ENCODE results near the gene C1orf21. TPM values are rescaled to one million over a fixed set of nuclear protein-coding genes. Genes with fewer than 3 reads are reported as not detected.

C1orf21 gene
- total and polyA plus RNA-seq, 2 donors: 13.6 to 42.7 TPM

DNA sequence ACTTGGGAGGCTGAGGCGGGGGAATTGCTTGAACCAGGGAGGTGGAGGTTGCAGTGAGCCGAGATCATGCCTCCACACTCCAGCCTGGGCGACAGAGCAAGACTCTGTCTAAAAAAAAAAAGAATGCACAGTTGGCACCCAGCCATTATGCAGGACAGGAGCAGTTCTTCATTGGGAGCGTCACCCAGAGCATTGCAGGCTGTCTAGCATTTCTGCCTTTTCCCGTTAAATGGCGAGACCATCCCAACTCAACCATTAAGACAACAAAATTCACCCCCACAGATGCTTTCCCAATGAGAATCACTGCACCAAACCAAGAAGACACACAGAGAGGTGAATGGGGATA lies 262.0 kb downstream of the C1orf21 start:
- WGBS: 98% methylated on average over 6 of the region's 6 CpGs

DNA sequence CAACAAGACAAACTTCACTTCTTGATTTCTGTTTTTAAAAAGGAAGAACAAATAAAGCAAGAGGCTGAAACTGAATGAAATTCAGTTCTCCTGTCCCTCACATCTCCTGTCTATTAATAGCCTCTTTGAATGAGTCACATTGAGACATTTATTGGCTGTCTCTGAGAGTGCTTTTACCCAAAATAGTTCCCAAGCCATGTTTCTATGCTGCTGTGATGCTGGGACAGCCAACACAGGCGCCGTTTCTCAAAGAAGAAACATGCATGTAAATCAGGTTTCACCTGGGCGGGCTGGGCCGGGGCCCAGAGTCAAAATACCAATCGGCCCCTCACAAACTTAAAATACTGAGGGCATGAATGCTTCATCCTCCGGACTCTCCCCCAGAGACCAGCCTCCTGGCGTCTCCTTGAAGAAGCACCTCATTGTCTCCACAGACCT lies 262.6 kb downstream of the C1orf21 start:
- Histone ChIP-seq H3K4me1 (ENCODE audit: control insufficient read depth in 2 of 2, insufficient read depth in 2 of 2, low read length in 2 of 2) (no peaks in the 10 kb centered on the region), H3K27ac (ENCODE audit: low read depth in 1 of 2, low read length in 1 of 2) (no peak overlapping the region), H3K27me3 (ENCODE audit: control insufficient read depth in 2 of 2, insufficient read depth in 1 of 2, low read length in 1 of 2) (no peaks in the 10 kb centered on the region), H3K36me3 (ENCODE audit: control insufficient read depth in 2 of 2, insufficient read depth in 2 of 2, low read length in 1 of 2) (no peaks in the 10 kb centered on the region), H3K9me3 (ENCODE audit: control insufficient read depth in 2 of 2, insufficient read depth in 1 of 2, low read length in 1 of 2) (no peaks in the 10 kb centered on the region), H3K4me3 (ENCODE audit: low read length in 2 of 2) (no peak overlapping the region)
- no peak for DNase-seq (ENCODE audit: low read depth in 6 of 9, low spot score in 9 of 9)
- 95% methylated on average over 7 of the region's 7 CpGs for WGBS

More for the DNA sequence above, 262.0 kb downstream of the C1orf21 start:
- no peaks in the 10 kb centered on the region for H3K27me3 ChIP-seq (ENCODE audit: control insufficient read depth in 2 of 2, insufficient read depth in 1 of 2, low read length in 1 of 2)
- H3K4me1 ChIP-seq (ENCODE audit: control insufficient read depth in 2 of 2, insufficient read depth in 2 of 2, low read length in 2 of 2): no peaks in the 10 kb centered on the region
- DNase-seq (ENCODE audit: low read depth in 6 of 9, low spot score in 9 of 9): no peak
- no peak overlapping the region for H3K4me3 ChIP-seq (ENCODE audit: low read length in 2 of 2)
- H3K9me3 ChIP-seq (ENCODE audit: control insufficient read depth in 2 of 2, insufficient read depth in 1 of 2, low read length in 1 of 2): no peaks in the 10 kb centered on the region
- no peaks in the 10 kb centered on the region for H3K36me3 ChIP-seq (ENCODE audit: control insufficient read depth in 2 of 2, insufficient read depth in 2 of 2, low read length in 1 of 2)
- H3K27ac ChIP-seq (ENCODE audit: low read depth in 1 of 2, low read length in 1 of 2): no peak overlapping the region

DNA sequence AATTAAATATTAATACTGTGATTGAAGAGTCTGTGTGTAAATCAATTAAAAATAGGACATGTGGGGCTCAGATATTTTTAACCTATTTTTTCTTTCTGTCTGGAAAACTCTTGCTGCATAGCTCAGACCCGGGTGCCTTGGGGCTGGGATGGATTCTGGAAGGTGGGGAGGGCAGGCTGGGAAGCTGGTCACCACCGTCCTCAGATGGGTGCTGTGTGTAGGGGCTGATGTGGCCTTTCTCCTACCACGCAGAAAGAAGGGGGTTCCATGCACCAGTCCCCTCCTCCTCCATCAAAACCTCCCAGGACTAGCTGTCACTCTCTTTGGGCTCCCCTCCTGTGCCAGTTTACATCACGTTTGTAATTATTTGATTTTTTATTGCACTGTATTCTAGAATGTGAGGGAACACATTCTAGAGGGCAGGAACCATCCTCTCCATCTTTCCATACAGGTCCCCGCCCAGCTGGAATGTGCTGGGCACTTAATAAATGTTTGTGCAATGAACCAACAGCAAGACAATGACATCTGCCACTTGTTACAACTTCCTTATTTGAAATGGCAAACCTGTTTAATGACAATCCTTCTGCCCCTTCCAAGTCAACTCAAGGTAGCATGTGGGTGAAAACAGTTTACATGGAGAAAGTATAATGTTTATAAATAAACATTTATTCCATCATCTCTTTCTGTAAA lies 263.5 kb downstream of the C1orf21 start:
- Histone ChIP-seq H3K4me3 (ENCODE audit: low read length in 2 of 2) (no peak overlapping the region), H3K9me3 (ENCODE audit: control insufficient read depth in 2 of 2, insufficient read depth in 1 of 2, low read length in 1 of 2) (no peaks in the 10 kb centered on the region), H3K4me1 (ENCODE audit: control insufficient read depth in 2 of 2, insufficient read depth in 2 of 2, low read length in 2 of 2) (no peaks in the 10 kb centered on the region), H3K27me3 (ENCODE audit: control insufficient read depth in 2 of 2, insufficient read depth in 1 of 2, low read length in 1 of 2) (no peaks in the 10 kb centered on the region), H3K27ac (ENCODE audit: low read depth in 1 of 2, low read length in 1 of 2) (no peak overlapping the region), H3K36me3 (ENCODE audit: control insufficient read depth in 2 of 2, insufficient read depth in 2 of 2, low read length in 1 of 2) (no peaks in the 10 kb centered on the region)
- no peak for DNase-seq (ENCODE audit: low read depth in 6 of 9, low spot score in 9 of 9)
- WGBS: 90% methylated on average over 5 of the region's 5 CpGs

DNA sequence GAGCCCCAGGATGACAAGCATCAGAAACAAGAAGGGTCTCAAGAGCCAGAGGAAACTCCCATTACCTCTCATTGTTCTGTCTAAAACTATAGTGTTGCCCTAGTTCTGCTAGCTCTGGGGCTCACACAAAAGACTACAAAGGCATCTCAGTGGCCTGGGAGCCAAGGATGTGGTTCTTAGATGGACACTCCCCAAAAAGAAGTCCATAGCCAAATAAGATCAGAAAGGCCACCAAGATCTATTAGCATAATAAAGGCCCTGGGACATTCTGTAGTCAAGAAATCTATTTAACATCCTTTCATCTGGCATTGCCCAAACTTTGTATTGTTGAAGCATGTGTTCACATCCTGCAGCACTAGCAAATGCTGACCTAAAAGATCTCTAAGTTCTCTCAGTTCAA lies 268.4 kb downstream of the C1orf21 start:
- Histone ChIP-seq H3K27ac (ENCODE audit: low read depth in 1 of 2, low read length in 1 of 2) (no peak overlapping the region), H3K9me3 (ENCODE audit: control insufficient read depth in 2 of 2, insufficient read depth in 1 of 2, low read length in 1 of 2) (no peaks in the 10 kb centered on the region), H3K27me3 (ENCODE audit: control insufficient read depth in 2 of 2, insufficient read depth in 1 of 2, low read length in 1 of 2) (no peaks in the 10 kb centered on the region), H3K4me1 (ENCODE audit: control insufficient read depth in 2 of 2, insufficient read depth in 2 of 2, low read length in 2 of 2) (no peaks in the 10 kb centered on the region), H3K4me3 (ENCODE audit: low read length in 2 of 2) (no peak overlapping the region), H3K36me3 (ENCODE audit: control insufficient read depth in 2 of 2, insufficient read depth in 2 of 2, low read length in 1 of 2) (no peaks in the 10 kb centered on the region)
- no peak for DNase-seq (ENCODE audit: low read depth in 6 of 9, low spot score in 9 of 9)

- H3K27ac ChIP-seq (ENCODE audit: low read depth in 1 of 2, low read length in 1 of 2): no peak overlapping the region
- H3K4me3 ChIP-seq (ENCODE audit: low read length in 2 of 2): no peak overlapping the region
- WGBS: 94% methylated on average over 2 of the region's 2 CpGs
- no peaks in the 10 kb centered on the region for H3K4me1 ChIP-seq (ENCODE audit: control insufficient read depth in 2 of 2, insufficient read depth in 2 of 2, low read length in 2 of 2)
- H3K36me3 ChIP-seq (ENCODE audit: control insufficient read depth in 2 of 2, insufficient read depth in 2 of 2, low read length in 1 of 2): no peaks in the 10 kb centered on the region
- H3K9me3 ChIP-seq (ENCODE audit: control insufficient read depth in 2 of 2, insufficient read depth in 1 of 2, low read length in 1 of 2): no peaks in the 10 kb centered on the region
- no peaks in the 10 kb centered on the region for H3K27me3 ChIP-seq (ENCODE audit: control insufficient read depth in 2 of 2, insufficient read depth in 1 of 2, low read length in 1 of 2)
- no peak for DNase-seq (ENCODE audit: low read depth in 6 of 9, low spot score in 9 of 9)
Observed at GRCh38 chr1:184656221-184656620, 269.4 kb downstream of the C1orf21 start.

- no peak for DNase-seq (ENCODE audit: low read depth in 6 of 9, low spot score in 9 of 9)
- WGBS: 100% methylated on average over 2 of the region's 2 CpGs
- no peak overlapping the region for H3K4me3 ChIP-seq (ENCODE audit: low read length in 2 of 2)
- no peaks in the 10 kb centered on the region for H3K36me3 ChIP-seq (ENCODE audit: control insufficient read depth in 2 of 2, insufficient read depth in 2 of 2, low read length in 1 of 2)
- H3K27ac ChIP-seq (ENCODE audit: low read depth in 1 of 2, low read length in 1 of 2): no peak overlapping the region
- H3K4me1 ChIP-seq (ENCODE audit: control insufficient read depth in 2 of 2, insufficient read depth in 2 of 2, low read length in 2 of 2): no peaks in the 10 kb centered on the region
- H3K27me3 ChIP-seq (ENCODE audit: control insufficient read depth in 2 of 2, insufficient read depth in 1 of 2, low read length in 1 of 2): no peaks in the 10 kb centered on the region
- no peaks in the 10 kb centered on the region for H3K9me3 ChIP-seq (ENCODE audit: control insufficient read depth in 2 of 2, insufficient read depth in 1 of 2, low read length in 1 of 2)
Observed at GRCh38 chr1:184658055-184658454, 271.2 kb downstream of the C1orf21 start.

- Histone ChIP-seq H3K4me3 (ENCODE audit: low read length in 2 of 2) (no peak overlapping the region), H3K36me3 (ENCODE audit: control insufficient read depth in 2 of 2, insufficient read depth in 2 of 2, low read length in 1 of 2) (no peaks in the 10 kb centered on the region), H3K9me3 (ENCODE audit: control insufficient read depth in 2 of 2, insufficient read depth in 1 of 2, low read length in 1 of 2) (peaks cover 0 to 8% of the 10 kb centered on the region in 2 donors), H3K27me3 (ENCODE audit: control insufficient read depth in 2 of 2, insufficient read depth in 1 of 2, low read length in 1 of 2) (peaks cover 0 to 9% of the 10 kb centered on the region in 2 donors), H3K27ac (ENCODE audit: low read depth in 1 of 2, low read length in 1 of 2) (peak overlapping the region in 1 of 2 donors; percentile 4), H3K4me1 (ENCODE audit: control insufficient read depth in 2 of 2, insufficient read depth in 2 of 2, low read length in 2 of 2) (peaks cover 0 to 9% of the 10 kb centered on the region in 2 donors)
- DNase-seq (ENCODE audit: low read depth in 6 of 9, low spot score in 9 of 9): no peak
- 99% methylated on average over 2 of the region's 2 CpGs for WGBS
Observed at GRCh38 chr1:184660462-184661191, 273.8 kb downstream of the C1orf21 start.

DNA sequence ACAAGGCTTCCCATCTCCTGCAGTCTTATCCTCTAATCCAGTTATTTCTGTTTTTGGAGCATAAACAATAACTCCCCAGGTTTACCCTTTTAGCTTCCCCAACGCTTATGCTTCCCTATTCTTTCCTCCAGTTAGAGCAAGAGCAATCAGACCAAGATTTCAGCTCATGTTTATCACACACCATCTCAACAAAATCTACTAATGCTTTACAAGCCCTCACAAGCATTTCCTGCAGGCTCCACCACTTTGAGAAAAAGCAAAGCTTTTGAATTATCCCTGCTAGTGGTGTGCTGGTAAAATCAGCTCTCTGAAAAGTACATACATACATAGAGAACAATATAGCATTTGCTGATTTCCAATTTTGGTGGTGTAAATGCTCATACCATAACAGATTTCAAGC lies 275.0 kb downstream of the C1orf21 start:
- H3K4me1 ChIP-seq (ENCODE audit: control insufficient read depth in 2 of 2, insufficient read depth in 2 of 2, low read length in 2 of 2): peaks cover 0 to 9% of the 10 kb centered on the region in 2 donors
- H3K36me3 ChIP-seq (ENCODE audit: control insufficient read depth in 2 of 2, insufficient read depth in 2 of 2, low read length in 1 of 2): no peaks in the 10 kb centered on the region
- H3K4me3 ChIP-seq (ENCODE audit: low read length in 2 of 2): no peak overlapping the region
- peaks cover 0 to 9% of the 10 kb centered on the region in 2 donors for H3K27me3 ChIP-seq (ENCODE audit: control insufficient read depth in 2 of 2, insufficient read depth in 1 of 2, low read length in 1 of 2)
- peaks cover 0 to 8% of the 10 kb centered on the region in 2 donors for H3K9me3 ChIP-seq (ENCODE audit: control insufficient read depth in 2 of 2, insufficient read depth in 1 of 2, low read length in 1 of 2)
- H3K27ac ChIP-seq (ENCODE audit: low read depth in 1 of 2, low read length in 1 of 2): no peak overlapping the region
- DNase-seq (ENCODE audit: low read depth in 6 of 9, low spot score in 9 of 9): no peak
- 56% methylated on average over 1 of the region's 1 CpG for WGBS

- 29% methylated on average over 40 of the region's 40 CpGs for WGBS
- Histone ChIP-seq H3K9me3 (ENCODE audit: control insufficient read depth in 2 of 2, insufficient read depth in 1 of 2, low read length in 1 of 2) (peaks cover 0 to 8% of the 10 kb centered on the region in 2 donors), H3K27ac (ENCODE audit: low read depth in 1 of 2, low read length in 1 of 2) (no peak overlapping the region), H3K4me1 (ENCODE audit: control insufficient read depth in 2 of 2, insufficient read depth in 2 of 2, low read length in 2 of 2) (peaks cover 0 to 9% of the 10 kb centered on the region in 2 donors), H3K4me3 (ENCODE audit: low read length in 2 of 2) (peak overlapping the region in 1 of 2 donors; percentile 12), H3K36me3 (ENCODE audit: control insufficient read depth in 2 of 2, insufficient read depth in 2 of 2, low read length in 1 of 2) (no peaks in the 10 kb centered on the region), H3K27me3 (ENCODE audit: control insufficient read depth in 2 of 2, insufficient read depth in 1 of 2, low read length in 1 of 2) (peaks cover 0 to 9% of the 10 kb centered on the region in 2 donors)
- DNase-seq (ENCODE audit: low read depth in 6 of 9, low spot score in 9 of 9): peak in 8 of 9 donors; percentile 8 to 55 (median 18)
Observed at GRCh38 chr1:184664042-184664660, 277.3 kb downstream of the C1orf21 start.
